Measurements from ENCODE around the gene BABAM2. TPM values are rescaled to one million over a fixed set of nuclear protein-coding genes. Genes with fewer than 3 reads are reported as not detected.

The BABAM2 gene
- polyA plus RNA-seq, 1 donor, result 21.9 TPM

GRCh38 chr2:28160986-28161425 lies 270.5 kb downstream of the BABAM2 start:
- no peak for DNase-seq (ENCODE audit: low read depth)

- no peak for DNase-seq (ENCODE audit: low read depth)
Observed at GRCh38 chr2:28161466-28161865, 270.9 kb downstream of the BABAM2 start.

- no peak for DNase-seq (ENCODE audit: low read depth)
Observed at GRCh38 chr2:28162564-28162963, 272.0 kb downstream of the BABAM2 start.

GRCh38 chr2:28163028-28163427 lies 272.5 kb downstream of the BABAM2 start:
- DNase-seq (ENCODE audit: low read depth), result no peak

- no peak for DNase-seq (ENCODE audit: low read depth)
Observed at GRCh38 chr2:28163627-28164279, 273.2 kb downstream of the BABAM2 start.

GRCh38 chr2:28164280-28164801 lies 273.8 kb downstream of the BABAM2 start:
- peak; percentile 38 for DNase-seq (ENCODE audit: low read depth)

- no peak for DNase-seq (ENCODE audit: low read depth)
Observed at GRCh38 chr2:28165087-28165635, 274.6 kb downstream of the BABAM2 start.

- DNase-seq (ENCODE audit: low read depth), result no peak
Observed at GRCh38 chr2:28166956-28167355, 276.4 kb downstream of the BABAM2 start.

- no peak for DNase-seq (ENCODE audit: low read depth)
Observed at GRCh38 chr2:28168376-28168775, 277.8 kb downstream of the BABAM2 start.

- no peak for DNase-seq (ENCODE audit: low read depth)
Observed at GRCh38 chr2:28169492-28169891, 279.0 kb downstream of the BABAM2 start.

- DNase-seq (ENCODE audit: low read depth), result no peak
Observed at GRCh38 chr2:28172114-28172898, 281.8 kb downstream of the BABAM2 start.

GRCh38 chr2:28173377-28173776 lies 282.8 kb downstream of the BABAM2 start:
- DNase-seq (ENCODE audit: low read depth), result no peak

GRCh38 chr2:28174211-28174610 lies 283.7 kb downstream of the BABAM2 start:
- DNase-seq (ENCODE audit: low read depth), result no peak

- no peak for DNase-seq (ENCODE audit: low read depth)
Observed at GRCh38 chr2:28175028-28175427, 284.5 kb downstream of the BABAM2 start.

- no peak for DNase-seq (ENCODE audit: low read depth)
Observed at GRCh38 chr2:28178946-28179345, 288.4 kb downstream of the BABAM2 start.

GRCh38 chr2:28181801-28182200 lies 291.3 kb downstream of the BABAM2 start:
- DNase-seq (ENCODE audit: low read depth), result no peak

- DNase-seq (ENCODE audit: low read depth), result no peak
Observed at GRCh38 chr2:28182348-28182747, 291.8 kb downstream of the BABAM2 start.

- DNase-seq (ENCODE audit: low read depth), result no peak
Observed at GRCh38 chr2:28185153-28185552, 294.6 kb downstream of the BABAM2 start.

- DNase-seq (ENCODE audit: low read depth), result no peak
Observed at GRCh38 chr2:28185891-28186290, 295.4 kb downstream of the BABAM2 start.

GRCh38 chr2:28187186-28187585 lies 296.7 kb downstream of the BABAM2 start:
- DNase-seq (ENCODE audit: low read depth), result no peak

GRCh38 chr2:28188436-28188835 lies 297.9 kb downstream of the BABAM2 start:
- no peak for DNase-seq (ENCODE audit: low read depth)

GRCh38 chr2:28193630-28194403 lies 303.3 kb downstream of the BABAM2 start:
- DNase-seq (ENCODE audit: low read depth), result no peak
